Activated naive CD8-positive, alpha-beta T cell (primary cell): Measurements from ENCODE around the gene GFER.
"Not testable (repeated sequence)": the region's sequence is repeated elsewhere in the genome, so short reads cannot be mapped to it uniquely, and the experiment has no call there.

ENCODE experiments used
- H3K27ac Mint-ChIP-seq: one replicate; pipeline ENCODE4 v1.8.0; 2021; ENCODE audit warnings: mixed read lengths
- H3K27me3 Mint-ChIP-seq: one replicate; pipeline ENCODE4 v1.8.0; 2021; ENCODE audit warnings: mixed read lengths
- H3K36me3 Mint-ChIP-seq: one replicate; pipeline ENCODE4 v1.8.0; 2021; ENCODE audit warnings: mixed read lengths
- H3K4me1 Mint-ChIP-seq: one replicate; pipeline ENCODE4 v1.8.0; 2021; ENCODE audit warnings: low read depth, mixed read lengths
- H3K4me3 Mint-ChIP-seq: one replicate; pipeline ENCODE4 v1.8.0; 2021; ENCODE audit warnings: mild to moderate bottlenecking, mixed read lengths
- H3K9me3 Mint-ChIP-seq: one replicate; pipeline ENCODE4 v1.8.0; 2021; ENCODE audit warnings: low read depth, mixed read lengths

The GFER gene

GRCh38 chr16:1983544-1984346 lies at the start of gene GFER:
GFER (plus strand) TSS chr16:1984193; CDS start chr16:1984219, 26 bp downstream.
- peak within 1 kb of the TSS; percentile 84 for H3K4me3 Mint-ChIP-seq
- peak within 1 kb of the TSS; percentile 58 for H3K27ac Mint-ChIP-seq
- H3K9me3 Mint-ChIP-seq, result no peaks in the 10 kb centered on the region
- H3K4me1 Mint-ChIP-seq, result peaks cover 14% of the 10 kb centered on the region
- H3K27me3 Mint-ChIP-seq, result peaks cover 2% of the 10 kb centered on the region
- no peaks in the 10 kb centered on the region for H3K36me3 Mint-ChIP-seq

- no peaks in the 10 kb centered on the region for H3K9me3 Mint-ChIP-seq
- no peak overlapping the region for H3K4me3 Mint-ChIP-seq
- H3K27me3 Mint-ChIP-seq, result no peaks in the 10 kb centered on the region
- no peak overlapping the region for H3K27ac Mint-ChIP-seq
- no peaks in the 10 kb centered on the region for H3K36me3 Mint-ChIP-seq
- H3K4me1 Mint-ChIP-seq, result peaks cover 9% of the 10 kb centered on the region
These were observed 47.0 kb upstream of the GFER start for GRCh38 chr16:1936945-1937479.

- H3K36me3 Mint-ChIP-seq, result no peaks in the 10 kb centered on the region
- H3K4me3 Mint-ChIP-seq, result no peak overlapping the region
- no peaks in the 10 kb centered on the region for H3K9me3 Mint-ChIP-seq
- H3K27me3 Mint-ChIP-seq, result no peaks in the 10 kb centered on the region
- H3K4me1 Mint-ChIP-seq, result peaks cover 9% of the 10 kb centered on the region
- H3K27ac Mint-ChIP-seq, result no peak overlapping the region
These were observed 45.7 kb upstream of the GFER start for GRCh38 chr16:1938316-1938715.

- H3K27me3 Mint-ChIP-seq, result no peaks in the 10 kb centered on the region
- no peaks in the 10 kb centered on the region for H3K9me3 Mint-ChIP-seq
- H3K36me3 Mint-ChIP-seq, result no peaks in the 10 kb centered on the region
- no peak overlapping the region for H3K27ac Mint-ChIP-seq
- H3K4me1 Mint-ChIP-seq, result peaks cover 13% of the 10 kb centered on the region
- no peak overlapping the region for H3K4me3 Mint-ChIP-seq
These were observed 45.1 kb upstream of the GFER start for GRCh38 chr16:1938910-1939309.

GRCh38 chr16:1939833-1940232 lies 44.2 kb upstream of the GFER start:
- H3K27ac Mint-ChIP-seq, H3K27me3 Mint-ChIP-seq, H3K4me3 Mint-ChIP-seq, H3K9me3 Mint-ChIP-seq, H3K36me3 Mint-ChIP-seq: not testable (repeated sequence)
- peaks cover 18% of the 10 kb centered on the region for H3K4me1 Mint-ChIP-seq

- no peaks in the 10 kb centered on the region for H3K9me3 Mint-ChIP-seq
- no peaks in the 10 kb centered on the region for H3K36me3 Mint-ChIP-seq
- peaks cover 18% of the 10 kb centered on the region for H3K4me1 Mint-ChIP-seq
- no peak overlapping the region for H3K4me3 Mint-ChIP-seq
- no peak overlapping the region for H3K27ac Mint-ChIP-seq
- H3K27me3 Mint-ChIP-seq, result no peaks in the 10 kb centered on the region
These were observed 43.5 kb upstream of the GFER start for GRCh38 chr16:1940273-1941161.

GRCh38 chr16:1941162-1942046 lies 42.6 kb upstream of the GFER start:
- Mint-ChIP-seq H3K4me1 (peaks cover 18% of the 10 kb centered on the region), H3K9me3 (no peaks in the 10 kb centered on the region), H3K27me3 (no peaks in the 10 kb centered on the region), H3K4me3 (peak overlapping the region; percentile 84), H3K36me3 (no peaks in the 10 kb centered on the region), H3K27ac (no peak overlapping the region)

GRCh38 chr16:1942047-1942809 lies 41.8 kb upstream of the GFER start:
- no peaks in the 10 kb centered on the region for H3K27me3 Mint-ChIP-seq
- no peaks in the 10 kb centered on the region for H3K36me3 Mint-ChIP-seq
- H3K9me3 Mint-ChIP-seq, result no peaks in the 10 kb centered on the region
- peaks cover 18% of the 10 kb centered on the region for H3K4me1 Mint-ChIP-seq
- peak overlapping the region; percentile 84 for H3K4me3 Mint-ChIP-seq
- peak overlapping the region; percentile 16 for H3K27ac Mint-ChIP-seq

GRCh38 chr16:1942810-1943726 lies 40.9 kb upstream of the GFER start, which contains the start of gene MSRB1:
MSRB1 (minus strand) TSS chr16:1943199; CDS start chr16:1943156, 43 bp downstream.
- Mint-ChIP-seq H3K27me3 (no peaks in the 10 kb centered on the region), H3K9me3 (no peaks in the 10 kb centered on the region), H3K36me3 (no peaks in the 10 kb centered on the region), H3K4me1 (peaks cover 18% of the 10 kb centered on the region), H3K4me3 (peak within 1 kb of the TSS; percentile 84), H3K27ac (peak within 1 kb of the TSS; percentile 70)

GRCh38 chr16:1944612-1945199 lies 39.3 kb upstream of the GFER start:
- Mint-ChIP-seq H3K9me3 (no peaks in the 10 kb centered on the region), H3K36me3 (no peaks in the 10 kb centered on the region), H3K27me3 (no peaks in the 10 kb centered on the region), H3K27ac (no peak overlapping the region), H3K4me1 (peaks cover 18% of the 10 kb centered on the region), H3K4me3 (peak overlapping the region; percentile 50)

- Mint-ChIP-seq H3K4me1 (peaks cover 18% of the 10 kb centered on the region), H3K27ac (no peak overlapping the region), H3K9me3 (no peaks in the 10 kb centered on the region), H3K36me3 (no peaks in the 10 kb centered on the region), H3K4me3 (no peak overlapping the region), H3K27me3 (no peaks in the 10 kb centered on the region)
These were observed 38.2 kb upstream of the GFER start for GRCh38 chr16:1945559-1946391.
